Measurements from ENCODE around the gene LMBRD2. TPM values are rescaled to one million over a fixed set of nuclear protein-coding genes. Genes with fewer than 3 reads are reported as not detected.
"Not testable (repeated sequence)": the region's sequence is repeated elsewhere in the genome, so short reads cannot be mapped to it uniquely, and the experiment has no call there.

Gene LMBRD2
- total RNA-seq (1 to 10 TPM; 5.4 to 8.8 (median 6.3) TPM), polyA plus RNA-seq (1 to 10 TPM; 2.0 to 6.5 TPM)
- long read RNA-seq, donor 1, partial matches to known transcripts = 4 of 8 reads
- long read RNA-seq, donor 1, other reads (novel, unspliced or antisense) = 4 of 8 reads
- long read RNA-seq, donor 2, full-length matches to known transcripts = 1 of 1 reads
- long read RNA-seq, donor 2, partial matches to known transcripts = 0 of 1 reads
- long read RNA-seq, donor 2, other reads (novel, unspliced or antisense) = 0 of 1 reads
- long read RNA-seq, donor 3, full-length matches to known transcripts = 6 of 8 reads
- long read RNA-seq, donor 3, partial matches to known transcripts = 1 of 8 reads
- long read RNA-seq, donor 3, other reads (novel, unspliced or antisense) = 1 of 8 reads

DNA sequence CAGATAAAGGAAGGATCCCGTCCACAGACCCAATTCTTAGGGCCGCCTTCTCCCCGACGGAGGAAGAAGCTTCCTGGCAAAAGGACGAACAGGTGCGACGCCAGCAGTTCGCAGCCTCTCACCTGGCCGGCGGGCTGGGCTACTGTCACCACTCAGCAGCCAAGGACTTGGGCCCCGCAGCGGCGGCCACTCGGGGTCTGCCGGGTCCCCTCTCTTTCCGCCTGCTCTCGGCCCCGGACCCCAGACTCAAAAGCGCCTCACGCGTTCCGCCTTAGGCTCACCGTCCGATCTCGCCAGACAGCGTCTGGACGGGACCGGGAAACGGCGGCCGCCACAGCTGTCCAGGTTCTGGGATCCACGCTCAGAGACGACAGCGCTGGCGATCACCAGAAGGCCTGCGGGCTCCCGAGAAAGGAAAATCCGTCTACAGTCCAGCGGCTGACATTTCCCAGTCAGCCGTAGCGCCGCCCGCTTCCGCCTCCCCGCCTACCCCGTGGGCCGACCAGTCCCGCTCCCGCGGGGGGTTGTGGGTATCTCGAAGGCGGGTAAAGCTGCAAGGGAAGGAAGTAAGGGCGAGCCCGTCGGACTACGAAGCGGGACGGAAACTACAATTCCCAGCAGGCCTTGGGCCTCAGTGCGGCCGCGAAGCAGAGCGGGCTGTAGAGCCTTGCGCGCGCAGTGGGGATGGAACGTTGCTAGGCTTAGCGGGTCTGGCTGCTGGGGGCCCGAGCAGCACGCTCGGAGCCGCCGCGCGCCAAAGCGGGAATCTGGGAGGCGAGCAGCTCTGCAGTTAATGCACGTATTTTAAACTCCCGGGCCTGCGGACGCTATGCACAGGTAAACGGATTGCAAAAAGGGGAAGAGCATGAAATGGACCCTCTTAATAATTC, at the start of gene LMBRD2, which contains the start of gene SKP2:
TSS of gene LMBRD2 (minus strand) at position 454 of the 890 bp plus-strand sequence. CDS start 8,538 bp downstream, outside the sequence.
TSS of gene SKP2 (plus strand) at position 678 of the 890 bp plus-strand sequence. CDS start at position 830, 152 bp downstream.
- DNase-seq = peak; percentile 94 to 97 (median 95)
- H3K27me3 ChIP-seq = no peaks in the 10 kb centered on the region
- TF ChIP-seq POLR2A (IDR thresholded peaks at IDR 0.05) (no peak), CTCF (IDR thresholded peaks at IDR 0.05) (no peak), EP300 (IDR thresholded peaks at IDR 0.05) (no peak)
- no peaks in the 10 kb centered on the region for H3K9me3 ChIP-seq
- intact Hi-C loops (cut with DNase I) = loop anchor here in 1 of 4 donors (10.0 kb wide), 1 partner anchor 1237 kb away; the partner anchor contains the start of genes BRIX1 and RAD1
- peak within 1 kb of the TSS; percentile 18 to 42 for H3K27ac ChIP-seq
- 0% methylated on average over 69 to 81 of the region's 81 CpGs for WGBS, 3 donors
- H3K4me1 ChIP-seq (ENCODE audit: insufficient read depth) = peaks cover 3% of the 10 kb centered on the region
- H3K36me3 ChIP-seq = no peaks in the 10 kb centered on the region
- H3K4me3 ChIP-seq = peak within 1 kb of the TSS; percentile 92

DNA sequence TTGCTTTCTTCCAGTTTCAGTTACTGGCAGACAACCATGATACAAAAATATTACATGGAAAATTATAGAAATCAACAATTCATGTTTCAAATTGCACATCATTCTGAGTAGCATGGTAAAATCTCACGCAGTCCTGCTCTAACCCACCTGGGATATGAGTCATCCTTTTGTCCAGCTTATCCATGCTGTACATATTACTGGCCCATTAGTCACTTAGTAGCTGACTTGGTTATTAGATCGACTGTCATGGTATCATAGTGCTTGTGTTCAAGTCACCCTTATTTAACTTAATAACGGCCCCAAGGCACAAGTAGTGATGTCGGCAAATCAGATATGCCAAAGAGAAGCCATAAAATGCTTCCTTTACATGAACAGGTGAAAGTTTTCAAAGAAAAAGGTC, 48.8 kb upstream of the LMBRD2 start:
- intact Hi-C loops (cut with DNase I) = no loop called here
- Histone ChIP-seq H3K36me3 (no peaks in the 10 kb centered on the region), H3K27ac (no peak overlapping the region), H3K27me3 (no peaks in the 10 kb centered on the region), H3K4me3 (no peak overlapping the region), H3K4me1 (ENCODE audit: insufficient read depth) (no peaks in the 10 kb centered on the region), H3K9me3 (no peaks in the 10 kb centered on the region)
- TF ChIP-seq EP300 (IDR thresholded peaks at IDR 0.05) = no peak
- TF ChIP-seq POLR2A (IDR thresholded peaks at IDR 0.05) = no peak
- TF ChIP-seq CTCF (IDR thresholded peaks at IDR 0.05) = no peak
- WGBS, 3 donors = 92 to 93% (median 93%) methylated on average over 4 of the region's 4 CpGs
- no peak for DNase-seq

GRCh38 chr5:36199620-36200019, 47.9 kb upstream of the LMBRD2 start:
- no peak overlapping the region for H3K4me3 ChIP-seq
- no peak for DNase-seq
- H3K36me3 ChIP-seq = no peaks in the 10 kb centered on the region
- H3K27ac ChIP-seq = no peak overlapping the region
- H3K27me3 ChIP-seq = no peaks in the 10 kb centered on the region
- H3K9me3 ChIP-seq = no peaks in the 10 kb centered on the region
- WGBS, 3 donors = 12 to 38% (median 37%) methylated on average over 2 of the region's 2 CpGs
- TF ChIP-seq CTCF (IDR thresholded peaks at IDR 0.05) = no peak
- no peak for TF ChIP-seq POLR2A (IDR thresholded peaks at IDR 0.05)
- no peak for TF ChIP-seq EP300 (IDR thresholded peaks at IDR 0.05)
- no peaks in the 10 kb centered on the region for H3K4me1 ChIP-seq (ENCODE audit: insufficient read depth)
- intact Hi-C loops (cut with DNase I) = no loop called here

DNA sequence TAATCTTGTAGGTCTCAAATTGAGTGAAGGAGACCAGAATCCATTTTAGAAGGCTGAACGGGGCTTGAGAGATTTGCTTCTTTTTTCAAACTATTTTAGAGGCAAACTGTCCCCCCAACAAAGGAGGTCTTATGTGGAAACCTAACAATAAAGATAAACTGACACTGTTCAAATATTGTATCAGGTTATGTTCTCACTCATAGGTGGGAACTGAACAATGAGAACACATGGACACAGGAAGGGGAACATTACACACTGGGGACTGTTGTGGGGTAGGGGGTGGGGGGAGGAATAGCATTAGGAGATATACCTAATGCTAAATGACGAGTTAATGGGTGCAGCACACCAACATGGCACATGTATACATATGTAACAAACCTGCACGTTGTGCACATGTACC, 47.1 kb upstream of the LMBRD2 start:
- H3K9me3 ChIP-seq; H3K4me3 ChIP-seq; H3K36me3 ChIP-seq; H3K4me1 ChIP-seq (ENCODE audit: insufficient read depth); intact Hi-C loops (cut with DNase I); DNase-seq; H3K27ac ChIP-seq; H3K27me3 ChIP-seq: not testable (repeated sequence)
- 85 to 95% (median 89%) methylated on average over 2 to 3 of the region's 3 CpGs for WGBS, 3 donors
